ENCODE measurements around the gene NAP1L5.
A peak's percentile ranks its signal among the peaks of the same experiment; 100 is the strongest.

NAP1L5 gene, protein sequence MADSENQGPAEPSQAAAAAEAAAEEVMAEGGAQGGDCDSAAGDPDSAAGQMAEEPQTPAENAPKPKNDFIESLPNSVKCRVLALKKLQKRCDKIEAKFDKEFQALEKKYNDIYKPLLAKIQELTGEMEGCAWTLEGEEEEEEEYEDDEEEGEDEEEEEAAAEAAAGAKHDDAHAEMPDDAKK

DNA sequence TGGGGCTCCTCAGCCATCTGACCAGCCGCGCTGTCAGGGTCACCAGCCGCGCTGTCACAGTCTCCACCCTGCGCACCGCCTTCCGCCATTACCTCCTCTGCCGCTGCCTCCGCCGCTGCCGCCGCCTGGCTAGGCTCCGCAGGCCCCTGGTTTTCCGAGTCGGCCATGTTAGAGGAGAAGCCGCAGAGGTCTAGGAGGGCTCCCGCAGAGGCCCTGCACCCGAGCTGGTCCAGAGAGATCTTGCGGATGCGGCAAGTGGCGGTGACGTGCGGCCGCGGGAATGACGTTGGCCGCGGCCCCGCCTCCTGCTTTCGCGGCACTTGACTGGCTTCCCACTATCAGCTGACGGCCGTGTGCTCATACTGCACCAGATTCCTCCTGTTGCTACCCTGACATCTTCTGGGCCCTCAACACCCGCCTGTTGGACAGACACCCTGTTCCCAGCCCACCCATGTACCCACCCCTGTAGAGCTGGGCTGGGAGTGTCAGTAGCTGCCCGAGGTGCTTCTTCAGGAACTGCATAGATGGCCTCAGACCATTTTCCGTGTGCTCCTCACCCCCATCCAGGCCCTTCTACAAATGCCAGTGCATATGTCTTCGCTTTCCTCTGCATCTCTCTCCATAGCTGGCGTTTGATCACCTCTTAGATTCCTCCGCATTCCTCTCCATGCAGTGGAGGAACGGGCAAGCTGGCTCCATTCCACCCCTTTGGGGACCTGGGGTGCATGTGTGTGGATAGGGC, at the start of gene NAP1L5:
TSS of gene NAP1L5 (minus strand) at position 242 of the 742 bp plus-strand sequence. CDS start at position 167, 75 bp downstream.
- H3K27ac ChIP-seq = no peak within 1 kb of the TSS
- no peaks in the 10 kb centered on the region for H3K36me3 ChIP-seq
- peak; percentile 55 for DNase-seq
- TF ChIP-seq, protein P1, sequence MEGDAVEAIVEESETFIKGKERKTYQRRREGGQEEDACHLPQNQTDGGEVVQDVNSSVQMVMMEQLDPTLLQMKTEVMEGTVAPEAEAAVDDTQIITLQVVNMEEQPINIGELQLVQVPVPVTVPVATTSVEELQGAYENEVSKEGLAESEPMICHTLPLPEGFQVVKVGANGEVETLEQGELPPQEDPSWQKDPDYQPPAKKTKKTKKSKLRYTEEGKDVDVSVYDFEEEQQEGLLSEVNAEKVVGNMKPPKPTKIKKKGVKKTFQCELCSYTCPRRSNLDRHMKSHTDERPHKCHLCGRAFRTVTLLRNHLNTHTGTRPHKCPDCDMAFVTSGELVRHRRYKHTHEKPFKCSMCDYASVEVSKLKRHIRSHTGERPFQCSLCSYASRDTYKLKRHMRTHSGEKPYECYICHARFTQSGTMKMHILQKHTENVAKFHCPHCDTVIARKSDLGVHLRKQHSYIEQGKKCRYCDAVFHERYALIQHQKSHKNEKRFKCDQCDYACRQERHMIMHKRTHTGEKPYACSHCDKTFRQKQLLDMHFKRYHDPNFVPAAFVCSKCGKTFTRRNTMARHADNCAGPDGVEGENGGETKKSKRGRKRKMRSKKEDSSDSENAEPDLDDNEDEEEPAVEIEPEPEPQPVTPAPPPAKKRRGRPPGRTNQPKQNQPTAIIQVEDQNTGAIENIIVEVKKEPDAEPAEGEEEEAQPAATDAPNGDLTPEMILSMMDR (IDR thresholded peaks at IDR 0.05; ENCODE audit: low read depth, low read length) = no peak
- H3K4me3 ChIP-seq (ENCODE audit: low read depth, low read length) = peak within 1 kb of the TSS; percentile 49
- H3K9me3 ChIP-seq (ENCODE audit: severe bottlenecking) = no peaks in the 10 kb centered on the region
- H3K27me3 ChIP-seq (ENCODE audit: insufficient read depth, low read depth, severe bottlenecking) = no peaks in the 10 kb centered on the region

DNA sequence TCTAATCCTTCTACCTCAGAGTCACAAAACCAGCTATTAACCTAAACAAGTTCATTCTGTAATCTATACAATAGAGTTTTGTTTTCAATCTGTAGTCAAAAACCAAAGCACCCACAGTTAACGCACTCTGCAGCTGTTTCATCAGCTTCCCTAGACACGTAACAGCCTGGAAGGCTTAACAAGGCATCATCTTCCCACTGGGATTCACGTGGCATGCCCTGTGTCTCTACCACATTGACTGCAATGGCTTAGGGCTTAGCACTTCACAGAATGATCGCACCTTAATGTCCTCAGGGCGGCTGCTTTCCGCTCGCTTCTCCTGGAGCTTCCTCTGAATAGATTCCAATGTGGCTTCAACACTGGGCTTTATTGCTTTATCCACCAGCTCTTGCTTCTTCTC, 49.7 kb upstream of the NAP1L5 start:
- H3K9me3 ChIP-seq (ENCODE audit: severe bottlenecking) = no peaks in the 10 kb centered on the region
- TF ChIP-seq, protein P1 (IDR thresholded peaks at IDR 0.05; ENCODE audit: low read depth, low read length) = no peak
- H3K27ac ChIP-seq = no peak overlapping the region
- H3K36me3 ChIP-seq = peaks cover 17% of the 10 kb centered on the region
- DNase-seq = no peak
- H3K27me3 ChIP-seq (ENCODE audit: insufficient read depth, low read depth, severe bottlenecking) = no peaks in the 10 kb centered on the region
- H3K4me3 ChIP-seq (ENCODE audit: low read depth, low read length) = no peak overlapping the region

DNA sequence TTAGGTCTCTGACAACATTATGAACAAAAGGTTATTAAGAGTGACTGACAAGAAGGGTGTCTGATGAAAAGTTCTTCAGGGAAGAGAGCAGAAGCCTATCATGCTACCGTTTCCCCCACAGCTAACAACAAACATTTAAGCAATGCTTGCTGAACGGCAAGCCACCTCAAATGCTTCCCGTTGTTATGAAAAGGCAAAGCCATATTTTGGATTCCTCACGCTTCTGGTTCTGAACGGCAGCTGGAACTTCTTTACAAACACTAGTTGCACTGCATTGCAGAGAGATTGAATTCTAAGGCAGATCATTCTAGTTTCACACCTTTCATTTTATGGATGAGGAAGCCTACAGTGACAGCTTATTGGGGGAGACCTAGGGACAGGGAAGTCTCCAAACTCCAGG, 48.6 kb upstream of the NAP1L5 start:
- no peak overlapping the region for H3K4me3 ChIP-seq (ENCODE audit: low read depth, low read length)
- H3K27ac ChIP-seq = no peak overlapping the region
- no peaks in the 10 kb centered on the region for H3K9me3 ChIP-seq (ENCODE audit: severe bottlenecking)
- H3K27me3 ChIP-seq (ENCODE audit: insufficient read depth, low read depth, severe bottlenecking) = no peaks in the 10 kb centered on the region
- H3K36me3 ChIP-seq = peaks cover 17% of the 10 kb centered on the region
- TF ChIP-seq, protein P1 (IDR thresholded peaks at IDR 0.05; ENCODE audit: low read depth, low read length) = no peak
- DNase-seq = no peak

DNA sequence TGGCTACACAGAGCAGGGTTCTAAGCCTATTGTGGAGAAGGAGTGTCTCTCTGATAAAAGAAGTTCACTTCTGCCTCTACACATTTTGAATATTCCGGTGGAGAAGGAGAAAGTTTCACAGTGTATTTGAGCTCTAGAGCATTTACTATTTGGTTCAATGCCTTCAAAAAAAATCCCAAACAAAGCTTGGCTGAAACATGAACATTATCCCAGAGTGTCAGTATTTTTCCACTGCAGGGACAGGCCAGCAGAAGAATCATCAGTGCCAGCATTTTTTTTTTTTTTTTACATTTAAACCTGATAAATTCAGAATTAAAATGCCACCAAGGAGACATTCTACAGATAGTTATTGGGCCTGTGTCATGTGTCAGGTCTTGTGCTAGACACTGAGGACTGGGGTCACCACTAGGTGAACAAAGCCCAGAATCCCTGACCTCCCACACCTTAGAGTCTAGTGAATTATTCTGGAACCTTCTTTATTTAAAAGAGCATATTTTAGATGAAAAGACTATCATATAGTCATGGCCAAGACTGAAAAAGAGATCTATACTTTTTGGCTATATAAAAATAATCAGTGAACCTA, 48.0 kb upstream of the NAP1L5 start:
- H3K9me3 ChIP-seq (ENCODE audit: severe bottlenecking) = no peaks in the 10 kb centered on the region
- H3K27ac ChIP-seq = no peak overlapping the region
- no peak overlapping the region for H3K4me3 ChIP-seq (ENCODE audit: low read depth, low read length)
- TF ChIP-seq, protein P1 (IDR thresholded peaks at IDR 0.05; ENCODE audit: low read depth, low read length) = no peak
- H3K27me3 ChIP-seq (ENCODE audit: insufficient read depth, low read depth, severe bottlenecking) = no peaks in the 10 kb centered on the region
- DNase-seq = no peak
- peaks cover 17% of the 10 kb centered on the region for H3K36me3 ChIP-seq

DNA sequence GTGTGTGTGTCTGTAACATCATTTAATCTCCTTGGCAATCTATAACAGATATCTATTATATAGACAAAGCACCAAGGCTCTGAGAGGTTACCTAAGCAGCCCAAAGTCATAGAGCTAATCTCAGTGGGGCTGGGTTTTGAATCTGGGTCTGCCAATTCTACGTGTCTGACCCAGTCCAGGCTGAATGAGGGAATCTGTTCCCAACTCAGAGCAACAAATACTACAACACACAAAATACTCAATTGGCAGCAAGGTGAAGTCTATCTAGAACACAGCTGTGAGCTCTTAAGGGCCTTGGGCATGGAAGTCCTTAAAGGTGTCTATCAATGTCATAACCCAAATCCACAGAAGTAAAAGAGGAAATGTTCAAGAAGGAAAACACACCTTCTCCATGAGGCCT, 47.5 kb upstream of the NAP1L5 start:
- H3K27ac ChIP-seq = no peak overlapping the region
- H3K9me3 ChIP-seq (ENCODE audit: severe bottlenecking) = no peaks in the 10 kb centered on the region
- no peak overlapping the region for H3K4me3 ChIP-seq (ENCODE audit: low read depth, low read length)
- peaks cover 17% of the 10 kb centered on the region for H3K36me3 ChIP-seq
- no peaks in the 10 kb centered on the region for H3K27me3 ChIP-seq (ENCODE audit: insufficient read depth, low read depth, severe bottlenecking)
- TF ChIP-seq, protein P1 (IDR thresholded peaks at IDR 0.05; ENCODE audit: low read depth, low read length) = no peak
- DNase-seq = no peak

All from WERI-Rb-1 (cell line).